SK-N-SH (cell line): ENCODE results near the gene WIPF3.

Source experiments
- EP300 ChIP-seq, 2 experiments: IDR thresholded peaks; 2 replicates each; pipeline versions ENCODE4 v1.4.0 to v1.6.1; 2012; ENCODE audit warnings: borderline replicate concordance in 1 of 2, low read depth in 1 of 2, low read length in 1 of 2
- FOXM1 ChIP-seq: IDR thresholded peaks from 2 replicates; pipeline ENCODE4 v1.4.0; 2012; ENCODE audit warnings: low read depth, mild to moderate bottlenecking
- GATA2 ChIP-seq: sonication (generic); formaldehyde crosslinking; IDR thresholded peaks from 2 replicates; pipeline ENCODE4 v1.5.0; 2020; ENCODE audit warnings: mild to moderate bottlenecking, missing genetic modification reagents
- POLR2AphosphoS5 ChIP-seq: IDR thresholded peaks from 2 replicates; pipeline ENCODE4 v1.6.1; 2012; ENCODE audit warnings: low read depth, low read length
- TAF1 ChIP-seq: IDR thresholded peaks from 2 replicates; pipeline ENCODE4 v1.6.1; 2012; ENCODE audit warnings: low read depth, mild to moderate bottlenecking, low read length, moderate library complexity, borderline replicate concordance
- TF ChIP-seq, protein P1 (sequence below): fragments of 200-600 bp; sonication (generic); IDR thresholded peaks from 2 replicates; pipeline ENCODE4 v1.6.1; 2017; ENCODE audit warnings: antibody characterized with exemption, mild to moderate bottlenecking, moderate library complexity

DNA sequence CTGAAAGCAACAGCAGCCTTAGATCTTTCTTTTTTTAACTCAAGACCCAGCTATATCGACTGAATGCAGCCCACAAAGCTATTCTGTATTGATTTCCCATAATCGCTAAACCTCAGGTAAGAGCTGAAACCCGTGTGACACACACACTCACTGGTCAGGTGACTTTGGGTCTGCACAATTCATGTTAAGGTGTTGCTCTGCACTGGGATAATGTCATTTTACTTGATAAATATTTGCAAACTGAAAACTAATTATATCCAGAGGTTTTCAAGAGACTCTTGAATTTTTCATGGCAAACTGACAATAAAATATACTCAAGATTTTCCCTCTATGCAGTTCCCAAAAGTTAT, 150.2 kb downstream of the WIPF3 start:
- TF ChIP-seq GATA2 (CRISPR knock-in tag) (no peak), POLR2AphosphoS5 (no peak), EP300 (IDR thresholded peaks at IDR 0.05; ENCODE audit: borderline replicate concordance in 1 of 2, low read depth in 1 of 2, low read length in 1 of 2) (no peak), FOXM1 (no peak), TAF1 (no peak)
- TF ChIP-seq, protein P1, sequence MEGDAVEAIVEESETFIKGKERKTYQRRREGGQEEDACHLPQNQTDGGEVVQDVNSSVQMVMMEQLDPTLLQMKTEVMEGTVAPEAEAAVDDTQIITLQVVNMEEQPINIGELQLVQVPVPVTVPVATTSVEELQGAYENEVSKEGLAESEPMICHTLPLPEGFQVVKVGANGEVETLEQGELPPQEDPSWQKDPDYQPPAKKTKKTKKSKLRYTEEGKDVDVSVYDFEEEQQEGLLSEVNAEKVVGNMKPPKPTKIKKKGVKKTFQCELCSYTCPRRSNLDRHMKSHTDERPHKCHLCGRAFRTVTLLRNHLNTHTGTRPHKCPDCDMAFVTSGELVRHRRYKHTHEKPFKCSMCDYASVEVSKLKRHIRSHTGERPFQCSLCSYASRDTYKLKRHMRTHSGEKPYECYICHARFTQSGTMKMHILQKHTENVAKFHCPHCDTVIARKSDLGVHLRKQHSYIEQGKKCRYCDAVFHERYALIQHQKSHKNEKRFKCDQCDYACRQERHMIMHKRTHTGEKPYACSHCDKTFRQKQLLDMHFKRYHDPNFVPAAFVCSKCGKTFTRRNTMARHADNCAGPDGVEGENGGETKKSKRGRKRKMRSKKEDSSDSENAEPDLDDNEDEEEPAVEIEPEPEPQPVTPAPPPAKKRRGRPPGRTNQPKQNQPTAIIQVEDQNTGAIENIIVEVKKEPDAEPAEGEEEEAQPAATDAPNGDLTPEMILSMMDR: no peak
